ENCODE measurements around the gene COG3. TPM values are rescaled to one million over a fixed set of nuclear protein-coding genes. Genes with fewer than 3 reads are reported as not detected.

The COG3 gene
- polyA plus RNA-seq, 1 donor from 2014 or later: 90.2 TPM

DNA sequence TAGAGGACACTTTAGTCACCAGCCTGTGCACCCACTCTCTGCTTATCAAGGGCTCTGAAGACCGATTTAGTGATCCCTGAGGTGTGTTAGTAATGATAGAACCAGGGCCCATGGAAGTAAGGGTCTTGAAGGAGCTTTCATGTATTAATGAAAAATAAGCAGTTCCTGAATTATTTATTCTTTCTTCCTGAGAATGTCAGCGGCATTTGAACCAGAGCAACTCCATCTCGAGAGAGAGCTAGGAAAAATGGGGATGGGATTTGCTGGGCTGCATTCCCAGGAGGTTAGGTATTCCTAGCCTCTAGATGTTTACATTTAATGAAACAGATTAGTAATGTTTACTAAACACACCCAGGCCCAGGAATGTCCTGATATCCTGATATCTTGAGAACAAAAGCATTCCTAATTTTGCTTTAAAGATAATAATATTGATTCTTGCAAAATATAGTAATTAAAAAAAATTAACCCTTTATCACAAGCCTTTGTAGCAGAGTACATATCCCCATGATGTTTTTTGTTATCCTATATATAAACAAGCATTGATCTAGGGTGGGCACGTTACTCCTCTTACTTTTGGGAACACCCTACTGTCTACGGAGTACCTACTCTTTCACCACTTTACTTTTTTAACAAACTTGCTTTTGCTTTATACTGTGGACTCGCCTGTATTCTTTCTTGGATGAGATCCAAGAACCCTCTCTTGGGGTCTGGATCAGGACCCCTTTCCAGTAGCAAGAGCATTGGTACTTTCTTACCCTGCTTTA is 63.1 kb downstream of the COG3 start:
- Histone ChIP-seq H3K4me2 (ENCODE audit: low read length) (no peak overlapping the region), H3K27me3 (ENCODE audit: insufficient read depth, low read depth, low read length) (no peaks in the 10 kb centered on the region), H3K79me2 (replicated peaks; ENCODE audit: insufficient read depth, low read length) (no peaks in the 10 kb centered on the region), H3K36me3 (ENCODE audit: insufficient read depth, low read length) (peaks cover 4% of the 10 kb centered on the region), H3K9me2 (ENCODE audit: insufficient read depth, low read length) (no peaks in the 10 kb centered on the region), H2AFZ (ENCODE audit: low read depth, low read length) (no peak overlapping the region), H3K27ac (ENCODE audit: low read length) (no peak overlapping the region), H4K20me1 (ENCODE audit: insufficient read depth) (no peaks in the 10 kb centered on the region), H3F3A (ENCODE audit: insufficient read depth, low read length, poor library complexity, severe bottlenecking) (no peaks in the 10 kb centered on the region), H3K4me3 (ENCODE audit: low read length) (no peak overlapping the region), H3K9me3 (ENCODE audit: low read length) (no peaks in the 10 kb centered on the region), H3K9ac (ENCODE audit: low read length) (no peak overlapping the region)
- TF ChIP-seq TAF1 (IDR thresholded peaks at IDR 0.05; ENCODE audit: low read depth) (no peak), SMC3 (conservative IDR thresholded peaks at IDR 0.05; ENCODE audit: poor library complexity) (no peak), EZH2 (IDR thresholded peaks at IDR 0.05; ENCODE audit: borderline replicate concordance, insufficient read depth, low read length, poor library complexity, severe bottlenecking) (no peak), MXI1 (conservative IDR thresholded peaks at IDR 0.05; ENCODE audit: poor library complexity, severe bottlenecking) (no peak), RAD21 (conservative IDR thresholded peaks at IDR 0.05) (no peak), REST (IDR thresholded peaks at IDR 0.05; ENCODE audit: borderline replicate concordance) (no peak), POLR2AphosphoS5 (IDR thresholded peaks at IDR 0.05) (no peak), EP300 (conservative IDR thresholded peaks at IDR 0.05; ENCODE audit: poor library complexity, severe bottlenecking) (no peak)
- TF ChIP-seq, protein P1, sequence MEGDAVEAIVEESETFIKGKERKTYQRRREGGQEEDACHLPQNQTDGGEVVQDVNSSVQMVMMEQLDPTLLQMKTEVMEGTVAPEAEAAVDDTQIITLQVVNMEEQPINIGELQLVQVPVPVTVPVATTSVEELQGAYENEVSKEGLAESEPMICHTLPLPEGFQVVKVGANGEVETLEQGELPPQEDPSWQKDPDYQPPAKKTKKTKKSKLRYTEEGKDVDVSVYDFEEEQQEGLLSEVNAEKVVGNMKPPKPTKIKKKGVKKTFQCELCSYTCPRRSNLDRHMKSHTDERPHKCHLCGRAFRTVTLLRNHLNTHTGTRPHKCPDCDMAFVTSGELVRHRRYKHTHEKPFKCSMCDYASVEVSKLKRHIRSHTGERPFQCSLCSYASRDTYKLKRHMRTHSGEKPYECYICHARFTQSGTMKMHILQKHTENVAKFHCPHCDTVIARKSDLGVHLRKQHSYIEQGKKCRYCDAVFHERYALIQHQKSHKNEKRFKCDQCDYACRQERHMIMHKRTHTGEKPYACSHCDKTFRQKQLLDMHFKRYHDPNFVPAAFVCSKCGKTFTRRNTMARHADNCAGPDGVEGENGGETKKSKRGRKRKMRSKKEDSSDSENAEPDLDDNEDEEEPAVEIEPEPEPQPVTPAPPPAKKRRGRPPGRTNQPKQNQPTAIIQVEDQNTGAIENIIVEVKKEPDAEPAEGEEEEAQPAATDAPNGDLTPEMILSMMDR (IDR thresholded peaks at IDR 0.05; ENCODE audit: poor library complexity, severe bottlenecking): no peak

DNA sequence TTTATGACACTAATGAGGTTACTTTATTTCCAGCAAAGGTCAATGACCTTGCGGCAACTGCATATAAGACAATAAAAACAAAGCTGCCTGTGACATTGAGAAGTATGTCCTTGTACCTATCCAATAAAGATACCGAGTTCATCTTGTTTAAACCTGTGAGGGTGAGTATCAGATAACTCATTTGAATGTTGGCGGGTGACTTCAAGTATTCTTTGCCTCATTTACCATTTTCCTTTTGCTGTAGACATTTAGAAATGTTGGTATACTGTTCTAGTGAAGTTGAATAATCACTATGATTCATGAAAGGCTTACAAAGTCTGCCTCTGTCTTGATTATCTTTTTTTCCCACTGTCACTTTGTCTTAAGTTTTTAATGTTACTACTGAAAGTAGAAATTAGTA is 65.0 kb downstream of the COG3 start:
- Histone ChIP-seq H3K9ac (ENCODE audit: low read length) (no peak overlapping the region), H3K9me3 (ENCODE audit: low read length) (no peaks in the 10 kb centered on the region), H4K20me1 (ENCODE audit: insufficient read depth) (no peaks in the 10 kb centered on the region), H3K4me2 (ENCODE audit: low read length) (no peak overlapping the region), H3K27ac (ENCODE audit: low read length) (no peak overlapping the region), H3K79me2 (replicated peaks; ENCODE audit: insufficient read depth, low read length) (no peaks in the 10 kb centered on the region), H2AFZ (ENCODE audit: low read depth, low read length) (no peak overlapping the region), H3K9me2 (ENCODE audit: insufficient read depth, low read length) (no peaks in the 10 kb centered on the region), H3K36me3 (ENCODE audit: insufficient read depth, low read length) (peaks cover 10% of the 10 kb centered on the region), H3K27me3 (ENCODE audit: insufficient read depth, low read depth, low read length) (no peaks in the 10 kb centered on the region), H3K4me3 (ENCODE audit: low read length) (no peak overlapping the region), H3F3A (ENCODE audit: insufficient read depth, low read length, poor library complexity, severe bottlenecking) (no peaks in the 10 kb centered on the region)
- no peak for TF ChIP-seq EP300 (conservative IDR thresholded peaks at IDR 0.05; ENCODE audit: poor library complexity, severe bottlenecking)
- no peak for TF ChIP-seq EZH2 (IDR thresholded peaks at IDR 0.05; ENCODE audit: borderline replicate concordance, insufficient read depth, low read length, poor library complexity, severe bottlenecking)
- TF ChIP-seq SMC3 (conservative IDR thresholded peaks at IDR 0.05; ENCODE audit: poor library complexity): no peak
- TF ChIP-seq, protein P1 (IDR thresholded peaks at IDR 0.05; ENCODE audit: poor library complexity, severe bottlenecking): no peak
- no peak for TF ChIP-seq RAD21 (conservative IDR thresholded peaks at IDR 0.05)
- TF ChIP-seq REST (IDR thresholded peaks at IDR 0.05; ENCODE audit: borderline replicate concordance): no peak
- TF ChIP-seq POLR2AphosphoS5 (IDR thresholded peaks at IDR 0.05): no peak
- no peak for TF ChIP-seq MXI1 (conservative IDR thresholded peaks at IDR 0.05; ENCODE audit: poor library complexity, severe bottlenecking)
- TF ChIP-seq TAF1 (IDR thresholded peaks at IDR 0.05; ENCODE audit: low read depth): no peak

Data from neural cell (in vitro differentiated cells).